H9 (cell line): Measurements from ENCODE around the gene HEMGN. TPM values are rescaled to one million over a fixed set of nuclear protein-coding genes. Genes with fewer than 3 reads are reported as not detected.

ENCODE experiments used
- DNase-seq: peaks from one replicate; pipeline ENCODE4 v3.0.0-alpha.2; 2017
- H2AFZ ChIP-seq: one replicate; pipeline ENCODE4 v1.6.1; 2013; ENCODE audit warnings: mild to moderate bottlenecking, low read length, control low read depth, moderate library complexity
- H2AK5ac ChIP-seq: 2 replicates; pipeline ENCODE4 v1.6.1; 2013; ENCODE audit warnings: low read length, control low read depth, mixed read lengths; ENCODE audit not compliant: insufficient read length
- H2BK120ac ChIP-seq: one replicate; pipeline ENCODE4 v1.6.1; 2013; ENCODE audit warnings: low read depth, mild to moderate bottlenecking, low read length, control low read depth, inconsistent platforms; ENCODE audit not compliant: poor library complexity, severe bottlenecking
- H2BK12ac ChIP-seq: 2 replicates; pipeline ENCODE4 v1.6.1; 2013; ENCODE audit warnings: low read length, control low read depth, mixed read lengths, low read depth; ENCODE audit not compliant: insufficient read length
- H2BK15ac ChIP-seq: 2 replicates; pipeline ENCODE4 v1.6.1; 2013; ENCODE audit warnings: low read depth, low read length, control low read depth
- H2BK20ac ChIP-seq: one replicate; pipeline ENCODE4 v1.6.1; 2013; ENCODE audit warnings: low read depth, mild to moderate bottlenecking, low read length, control low read depth, inconsistent platforms; ENCODE audit not compliant: poor library complexity, severe bottlenecking
- H2BK5ac ChIP-seq: 2 replicates; pipeline ENCODE4 v1.6.1; 2013; ENCODE audit warnings: low read length, control low read depth, mixed read lengths; ENCODE audit not compliant: insufficient read length
- H3K14ac ChIP-seq: 2 replicates; pipeline ENCODE4 v1.6.1; 2013; ENCODE audit warnings: low read length, control low read depth; ENCODE audit not compliant: insufficient read depth
- H3K18ac ChIP-seq: 2 replicates; pipeline ENCODE4 v1.6.1; 2013; ENCODE audit warnings: low read depth, mild to moderate bottlenecking, mixed read lengths, low read length, control low read depth; ENCODE audit not compliant: insufficient read length
- H3K23ac ChIP-seq: 2 replicates; pipeline ENCODE4 v1.6.1; 2013; ENCODE audit warnings: low read length, control low read depth, mixed read lengths, low read depth; ENCODE audit not compliant: insufficient read length
- H3K23me2 ChIP-seq: 2 replicates; pipeline ENCODE4 v1.6.1; 2013; ENCODE audit warnings: low read depth, mild to moderate bottlenecking, mixed read lengths, low read length, control low read depth; ENCODE audit not compliant: insufficient read length, poor library complexity, severe bottlenecking
- H3K27ac ChIP-seq: 2 replicates; pipeline ENCODE4 v1.5.1; 2013; ENCODE audit warnings: low read length, control low read depth, mixed read lengths, low read depth; ENCODE audit not compliant: insufficient read length
- H3K27me3 ChIP-seq: 2 replicates; pipeline ENCODE4 v1.6.1; 2013; ENCODE audit warnings: low read length, control low read depth, inconsistent platforms; ENCODE audit not compliant: insufficient read depth
- H3K4ac ChIP-seq: 2 replicates; pipeline ENCODE4 v1.6.1; 2013; ENCODE audit warnings: low read depth, mild to moderate bottlenecking, control low read depth, inconsistent platforms, low read length, moderate library complexity
- H3K4me1 ChIP-seq: 2 replicates; pipeline ENCODE4 v1.6.1; 2013; ENCODE audit warnings: low read length, control low read depth, inconsistent platforms; ENCODE audit not compliant: insufficient read depth
- H3K4me2 ChIP-seq: 2 replicates; pipeline ENCODE4 v1.6.1; 2013; ENCODE audit warnings: low read length, control low read depth, mixed read lengths; ENCODE audit not compliant: insufficient read length, insufficient read depth
- H3K56ac ChIP-seq: 2 replicates; pipeline ENCODE4 v1.6.1; 2013; ENCODE audit warnings: low read depth, mild to moderate bottlenecking, mixed read lengths, low read length, control low read depth; ENCODE audit not compliant: insufficient read length
- H3K79me1 ChIP-seq: 2 replicates; pipeline ENCODE4 v1.6.1; 2013; ENCODE audit warnings: low read depth, mild to moderate bottlenecking, moderate library complexity, low read length, control low read depth, inconsistent platforms; ENCODE audit not compliant: insufficient read depth, poor library complexity, severe bottlenecking
- H3K79me2 ChIP-seq: 2 replicates; pipeline ENCODE4 v1.6.1; 2013; ENCODE audit warnings: low read length, control low read depth, inconsistent platforms; ENCODE audit not compliant: insufficient read depth
- H3K9ac ChIP-seq: 2 replicates; pipeline ENCODE4 v1.6.1; 2013; ENCODE audit warnings: low read length, control low read depth, mixed read lengths; ENCODE audit not compliant: insufficient read length; ENCODE audit errors: extremely low read depth
- H3K9me3 ChIP-seq: one replicate; pipeline ENCODE4 v1.6.1; 2013; ENCODE audit warnings: low read depth, low read length, inconsistent platforms; ENCODE audit not compliant: control insufficient read depth
- H3T11ph ChIP-seq: one replicate; pipeline ENCODE4 v1.6.1; 2013; ENCODE audit warnings: mild to moderate bottlenecking, low read length, control low read depth, inconsistent platforms
- H4K20me1 ChIP-seq: one replicate; pipeline ENCODE4 v1.6.1; 2013; ENCODE audit not compliant: control insufficient read depth, insufficient read length, insufficient read depth
- H4K5ac ChIP-seq: 2 replicates; pipeline ENCODE4 v1.6.1; 2013; ENCODE audit warnings: low read depth, mild to moderate bottlenecking, mixed read lengths, low read length, control low read depth; ENCODE audit not compliant: insufficient read length
- H4K8ac ChIP-seq: replicated peaks from 2 replicates; pipeline ENCODE4 v1.6.1; 2013; ENCODE audit warnings: low read length, control low read depth, mixed read lengths, low read depth; ENCODE audit not compliant: insufficient read length
- H4K91ac ChIP-seq: 2 replicates; pipeline ENCODE4 v1.6.1; 2013; ENCODE audit warnings: low read depth, mild to moderate bottlenecking, moderate library complexity, mixed read lengths, low read length, control low read depth; ENCODE audit not compliant: insufficient read length
- H3K27ac Mint-ChIP-seq, 3 experiments: 2 replicates in 2 of 3; 3 replicates in 1 of 3; pipeline ENCODE4 v1.8.0; 2020 to 2021; ENCODE audit warnings: mixed read lengths in 3 of 3, mild to moderate bottlenecking in 1 of 3, moderate library complexity in 1 of 3
- H3K27me3 Mint-ChIP-seq: 2 replicates; pipeline ENCODE4 v1.8.0; 2021; ENCODE audit warnings: low read depth, mild to moderate bottlenecking, moderate library complexity, mixed read lengths
- H3K36me3 Mint-ChIP-seq, 3 experiments: 2 replicates in 2 of 3; 3 replicates in 1 of 3; pipeline ENCODE4 v1.8.0; 2020 to 2021; ENCODE audit warnings: low read depth in 3 of 3, mixed read lengths in 3 of 3; ENCODE audit not compliant: insufficient read depth in 1 of 3
- H3K4me1 Mint-ChIP-seq, 2 experiments: 2 replicates each; pipeline ENCODE4 v1.8.0; 2020; ENCODE audit warnings: mixed read lengths in 2 of 2
- H3K4me3 Mint-ChIP-seq, 2 experiments: 2 replicates in 1 of 2; 3 replicates in 1 of 2; pipeline ENCODE4 v1.8.0; 2020 to 2021; ENCODE audit warnings: mild to moderate bottlenecking in 2 of 2, mixed read lengths in 2 of 2, moderate library complexity in 1 of 2
- H3K9me3 Mint-ChIP-seq, 2 experiments: 2 replicates in 1 of 2; 3 replicates in 1 of 2; pipeline ENCODE4 v1.8.0; 2020; ENCODE audit warnings: mild to moderate bottlenecking in 2 of 2, mixed read lengths in 2 of 2, moderate library complexity in 1 of 2
- CTCF ChIP-seq: fragments of 200-600 bp; sonication (generic); conservative IDR thresholded peaks from 3 replicates; pipeline ENCODE4 v1.8.0; 2021; ENCODE audit warnings: antibody characterized with exemption, mild to moderate bottlenecking
- WGBS: extraction: QIAGEN DNeasy Blood & Tissue Kit; methylation state at CpG from one replicate; pipeline ENCODE4 v1.1.7; 2013; ENCODE audit warnings: missing lambda C conversion rate, low lambda C conversion rate, mixed read lengths; ENCODE audit not compliant: insufficient read length; ENCODE audit errors: extremely low coverage; 5-methylcytosine and 5-hydroxymethylcytosine counted together
- total RNA-seq: library from RNA; stranded (reverse); gene quantifications from 2 replicates; pipeline ENCODE4 v1.2.1, GENCODE V29; 2021

Gene HEMGN
- total RNA-seq, 1 experiment from 2014 or later: not detected

- no peak overlapping the region for H2BK120ac ChIP-seq
- H2BK5ac ChIP-seq: no peak overlapping the region
- H4K91ac ChIP-seq: no peak overlapping the region
- no peak for TF ChIP-seq CTCF
- H3K9ac ChIP-seq: no peak overlapping the region
- H3T11ph ChIP-seq: no peak overlapping the region
- no peak overlapping the region for H2BK20ac ChIP-seq
- H3K18ac ChIP-seq: no peak overlapping the region
- no peak overlapping the region for H3K14ac ChIP-seq
- no peak overlapping the region for H3K4me2 ChIP-seq
- no peak overlapping the region for H2BK15ac ChIP-seq
- H2AFZ ChIP-seq: no peak overlapping the region
- no peak overlapping the region for H4K5ac ChIP-seq
- H3K27me3 ChIP-seq: no peaks in the 10 kb centered on the region
- no peak overlapping the region for H3K56ac ChIP-seq
- H3K23me2 ChIP-seq: no peaks in the 10 kb centered on the region
- no peak overlapping the region for H3K27ac ChIP-seq
- no peaks in the 10 kb centered on the region for H3K79me1 ChIP-seq
- no peaks in the 10 kb centered on the region for H3K4me1 Mint-ChIP-seq
- no peak overlapping the region for H2AK5ac ChIP-seq
- no CpG with 5 or more reads among the region's 5 CpGs for WGBS
- peaks cover 49% of the 10 kb centered on the region for H3K27me3 Mint-ChIP-seq
- no peak overlapping the region for H3K4ac ChIP-seq
- no peaks in the 10 kb centered on the region for H3K4me1 ChIP-seq
- H4K20me1 ChIP-seq: no peaks in the 10 kb centered on the region
- no peaks in the 10 kb centered on the region for H3K36me3 Mint-ChIP-seq
- no peaks in the 10 kb centered on the region for H3K79me2 ChIP-seq
- H3K23ac ChIP-seq: no peak overlapping the region
- no peak overlapping the region for H3K27ac Mint-ChIP-seq
- H3K9me3 Mint-ChIP-seq: no peaks in the 10 kb centered on the region
- H4K8ac ChIP-seq: no peak overlapping the region
- H3K9me3 ChIP-seq: no peaks in the 10 kb centered on the region
- no peak overlapping the region for H3K4me3 Mint-ChIP-seq
- no peak overlapping the region for H2BK12ac ChIP-seq
- DNase-seq: no peak
These were observed 21.0 kb upstream of the HEMGN start for GRCh38 chr9:97958812-97959511.
